ENCODE data around the gene RBM18. TPM values are rescaled to one million over a fixed set of nuclear protein-coding genes. Genes with fewer than 3 reads are reported as not detected.

Gene RBM18
- total and polyA plus RNA-seq, 2 donors from 2014 or later, result 17.5 to 18.5 TPM

GRCh38 chr9:122263699-122264349, 816 bp downstream of the RBM18 start:
- peak in 1 of 5 donors; percentile 15 for DNase-seq
- peak overlapping the region; percentile 89 to 98 (median 98) for H3K4me3 ChIP-seq (ENCODE audit: low read length in 3 of 3)
- H3K36me3 ChIP-seq (ENCODE audit: control insufficient read depth in 2 of 3, insufficient read depth in 3 of 3, low read length in 3 of 3), result peaks cover 2 to 16% (median 7%) of the 10 kb centered on the region in 3 donors
- FAIRE-seq, result no peak
- no peaks in the 10 kb centered on the region for H3K27me3 ChIP-seq (ENCODE audit: control insufficient read depth, insufficient read depth, low read length)
- no peaks in the 10 kb centered on the region for H3K9me3 ChIP-seq (ENCODE audit: control insufficient read depth in 2 of 3, insufficient read depth in 1 of 3, low read length in 3 of 3)
- H3K27ac ChIP-seq (ENCODE audit: low read depth in 2 of 2, low read length in 2 of 2), result peak overlapping the region; percentile 97 to 98
- no peak for TF ChIP-seq CTCF (IDR thresholded peaks at IDR 0.05; ENCODE audit: borderline replicate concordance, extremely low read depth, insufficient read depth)
- peaks cover 5 to 25% (median 13%) of the 10 kb centered on the region in 3 donors for H3K4me1 ChIP-seq (ENCODE audit: control insufficient read depth in 2 of 3, insufficient read depth in 2 of 3, low read depth in 1 of 3, low read length in 3 of 3)
- intact Hi-C loops (cut with DNase I), result no loop called here
- peak overlapping the region; percentile 79 to 96 (median 93) for H3K9ac ChIP-seq (ENCODE audit: low read length in 3 of 3)

- FAIRE-seq (no peak), DNase-seq (no peak)
- H3K27me3 ChIP-seq (ENCODE audit: control insufficient read depth, insufficient read depth, low read length), result no peaks in the 10 kb centered on the region
- no peak overlapping the region for H3K27ac ChIP-seq (ENCODE audit: low read depth in 2 of 2, low read length in 2 of 2)
- H3K36me3 ChIP-seq (ENCODE audit: control insufficient read depth in 2 of 3, insufficient read depth in 3 of 3, low read length in 3 of 3), result peaks cover 2 to 16% (median 13%) of the 10 kb centered on the region in 3 donors
- no peak overlapping the region for H3K4me3 ChIP-seq (ENCODE audit: low read length in 3 of 3)
- no peaks in the 10 kb centered on the region for H3K9me3 ChIP-seq (ENCODE audit: control insufficient read depth in 2 of 3, insufficient read depth in 1 of 3, low read length in 3 of 3)
- H3K4me1 ChIP-seq (ENCODE audit: control insufficient read depth in 2 of 3, insufficient read depth in 2 of 3, low read depth in 1 of 3, low read length in 3 of 3), result peaks cover 5 to 25% (median 13%) of the 10 kb centered on the region in 3 donors
- no peak for TF ChIP-seq CTCF (IDR thresholded peaks at IDR 0.05; ENCODE audit: borderline replicate concordance, extremely low read depth, insufficient read depth)
- intact Hi-C loops (cut with DNase I), result no loop called here
- no peak overlapping the region for H3K9ac ChIP-seq (ENCODE audit: low read length in 3 of 3)
These were observed 2.6 kb downstream of the RBM18 start for GRCh38 chr9:122262073-122262472.

DNA sequence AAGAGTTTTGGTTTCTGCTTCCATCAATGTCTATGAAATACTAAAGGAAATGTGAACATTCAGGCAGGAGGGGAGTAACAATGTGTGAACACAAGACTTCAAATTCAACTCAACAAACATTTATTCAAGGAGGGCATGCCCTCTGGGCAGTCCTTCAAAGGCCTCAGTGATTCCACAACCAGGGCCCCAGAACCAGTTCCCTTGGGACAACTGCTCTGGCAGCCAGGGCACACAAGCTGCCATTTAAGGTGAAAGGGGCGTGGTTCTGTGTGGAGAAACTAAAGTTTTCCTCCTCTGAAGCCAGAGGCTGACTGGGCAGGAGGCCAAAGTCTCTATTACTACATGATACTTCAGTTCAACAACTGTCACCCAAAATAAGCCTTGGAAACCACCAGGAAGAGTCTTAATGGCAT, 3.2 kb downstream of the RBM18 start:
- DNase-seq, result peak in 4 of 5 donors; percentile 5 to 86 (median 36)
- Histone ChIP-seq H3K27me3 (ENCODE audit: control insufficient read depth, insufficient read depth, low read length) (no peaks in the 10 kb centered on the region), H3K36me3 (ENCODE audit: control insufficient read depth in 2 of 3, insufficient read depth in 3 of 3, low read length in 3 of 3) (peaks cover 2 to 16% (median 13%) of the 10 kb centered on the region in 3 donors), H3K4me3 (ENCODE audit: low read length in 3 of 3) (no peak overlapping the region), H3K4me1 (ENCODE audit: control insufficient read depth in 2 of 3, insufficient read depth in 2 of 3, low read depth in 1 of 3, low read length in 3 of 3) (peaks cover 5 to 25% (median 13%) of the 10 kb centered on the region in 3 donors), H3K9me3 (ENCODE audit: control insufficient read depth in 2 of 3, insufficient read depth in 1 of 3, low read length in 3 of 3) (no peaks in the 10 kb centered on the region), H3K9ac (ENCODE audit: low read length in 3 of 3) (no peak overlapping the region), H3K27ac (ENCODE audit: low read depth in 2 of 2, low read length in 2 of 2) (no peak overlapping the region)
- no peak for TF ChIP-seq CTCF (IDR thresholded peaks at IDR 0.05; ENCODE audit: borderline replicate concordance, extremely low read depth, insufficient read depth)
- no peak for FAIRE-seq
- intact Hi-C loops (cut with DNase I), result no loop called here

All from kidney (tissue), 14 donors.